Natural killer cell treated with Interleukin-12 subunit alpha and Interleukin-12 subunit beta and Interleukin-15 and Interleukin-18, amount 100 ng/mL, for 72 hours (primary cell): ENCODE results near the gene RAB4B. TPM values are rescaled to one million over a fixed set of nuclear protein-coding genes. Genes with fewer than 3 reads are reported as not detected.

ENCODE experiments used
- ATAC-seq, 2 donors: fragments of 150-1000 bp; cut with Tn5 transposase in 1 of 2; sonication (Bioruptor Pico), chemical (Tn5 transposase) in 1 of 2; 2 replicates each; pipeline ENCODE4 v1.10.0; 2021
- DNase-seq: peaks from one replicate; pipeline ENCODE4 v3.0.0; 2022; ENCODE audit warnings: low spot score
- H3K27ac Mint-ChIP-seq, 2 donors: 1 replicate in 1 of 2; 2 replicates in 1 of 2; pipeline ENCODE4 v1.8.0; 2022; ENCODE audit warnings: mixed read lengths in 2 of 2, mild to moderate bottlenecking in 1 of 2, moderate library complexity in 1 of 2
- H3K27me3 Mint-ChIP-seq, 2 donors: 1 replicate in 1 of 2; 2 replicates in 1 of 2; pipeline ENCODE4 v1.8.0; 2022; ENCODE audit warnings: mixed read lengths in 2 of 2
- H3K36me3 Mint-ChIP-seq: one replicate; pipeline ENCODE4 v1.8.0; 2022; ENCODE audit warnings: mixed read lengths
- H3K4me1 Mint-ChIP-seq, 2 donors: 1 replicate in 1 of 2; 2 replicates in 1 of 2; pipeline ENCODE4 v1.8.0; 2022; ENCODE audit warnings: low read depth in 2 of 2, mixed read lengths in 2 of 2, mild to moderate bottlenecking in 1 of 2
- H3K4me3 Mint-ChIP-seq: one replicate; pipeline ENCODE4 v1.8.0; 2022; ENCODE audit warnings: mixed read lengths
- H3K9me3 Mint-ChIP-seq: 2 replicates; pipeline ENCODE4 v1.8.0; 2022; ENCODE audit warnings: mixed read lengths
- total RNA-seq, 2 donors: library from RNA; stranded (reverse); gene quantifications; one replicate each; pipeline ENCODE4 v1.2.3, GENCODE V29; 2022

Gene RAB4B
- total RNA-seq, 2 donors from 2014 or later, result 83.3 to 128 TPM

DNA sequence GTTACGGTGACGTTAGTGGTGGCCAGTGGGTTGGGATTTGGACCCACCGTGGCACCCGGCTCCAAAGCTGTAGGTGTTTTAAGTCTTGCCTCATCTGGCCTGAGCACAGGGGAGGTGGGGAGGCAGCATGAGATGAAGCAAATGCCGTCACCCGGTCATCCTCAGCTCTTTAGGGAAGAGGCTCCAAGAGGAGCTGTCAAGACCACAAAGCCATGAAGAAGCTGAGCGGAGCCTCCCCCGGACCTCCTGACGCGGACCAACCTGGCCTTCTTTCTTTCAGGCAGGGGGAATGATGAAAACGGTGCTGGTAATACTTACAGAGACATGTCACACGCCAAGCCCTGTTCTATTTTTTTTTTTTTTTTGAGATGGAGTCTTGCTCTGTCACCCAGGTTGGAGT, 35.2 kb upstream of the RAB4B start:
- DNase-seq (no peak), ATAC-seq (no peak)
- Mint-ChIP-seq H3K4me3 (no peak overlapping the region), H3K36me3 (no peaks in the 10 kb centered on the region), H3K27ac (no peak overlapping the region), H3K9me3 (no peaks in the 10 kb centered on the region), H3K27me3 (no peaks in the 10 kb centered on the region), H3K4me1 (no peaks in the 10 kb centered on the region)

DNA sequence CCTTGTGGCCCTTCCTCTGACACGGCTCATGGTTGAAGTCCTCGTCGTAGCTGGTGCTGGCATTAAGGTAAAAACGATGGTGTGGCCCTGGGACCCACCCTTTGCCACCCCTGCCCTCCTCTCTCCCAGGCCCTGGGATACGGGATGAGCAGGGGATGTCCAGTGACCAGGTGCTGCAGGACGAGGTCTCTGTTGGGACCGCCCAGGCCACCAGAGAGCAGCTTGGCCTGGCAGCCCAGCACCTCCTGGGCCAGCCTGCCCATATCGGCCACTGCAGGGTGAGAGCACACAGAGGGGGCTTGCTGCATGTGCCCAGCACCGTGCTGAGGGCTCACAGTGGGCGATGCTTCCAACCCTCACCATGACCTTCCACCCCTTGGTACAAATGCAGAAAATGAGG, 34.1 kb upstream of the RAB4B start:
- no peak overlapping the region for H3K4me3 Mint-ChIP-seq
- no peak for DNase-seq
- H3K27ac Mint-ChIP-seq, result no peak overlapping the region
- ATAC-seq, result no peak
- H3K36me3 Mint-ChIP-seq, result no peaks in the 10 kb centered on the region
- no peaks in the 10 kb centered on the region for H3K9me3 Mint-ChIP-seq
- H3K4me1 Mint-ChIP-seq, result no peaks in the 10 kb centered on the region
- no peaks in the 10 kb centered on the region for H3K27me3 Mint-ChIP-seq

DNA sequence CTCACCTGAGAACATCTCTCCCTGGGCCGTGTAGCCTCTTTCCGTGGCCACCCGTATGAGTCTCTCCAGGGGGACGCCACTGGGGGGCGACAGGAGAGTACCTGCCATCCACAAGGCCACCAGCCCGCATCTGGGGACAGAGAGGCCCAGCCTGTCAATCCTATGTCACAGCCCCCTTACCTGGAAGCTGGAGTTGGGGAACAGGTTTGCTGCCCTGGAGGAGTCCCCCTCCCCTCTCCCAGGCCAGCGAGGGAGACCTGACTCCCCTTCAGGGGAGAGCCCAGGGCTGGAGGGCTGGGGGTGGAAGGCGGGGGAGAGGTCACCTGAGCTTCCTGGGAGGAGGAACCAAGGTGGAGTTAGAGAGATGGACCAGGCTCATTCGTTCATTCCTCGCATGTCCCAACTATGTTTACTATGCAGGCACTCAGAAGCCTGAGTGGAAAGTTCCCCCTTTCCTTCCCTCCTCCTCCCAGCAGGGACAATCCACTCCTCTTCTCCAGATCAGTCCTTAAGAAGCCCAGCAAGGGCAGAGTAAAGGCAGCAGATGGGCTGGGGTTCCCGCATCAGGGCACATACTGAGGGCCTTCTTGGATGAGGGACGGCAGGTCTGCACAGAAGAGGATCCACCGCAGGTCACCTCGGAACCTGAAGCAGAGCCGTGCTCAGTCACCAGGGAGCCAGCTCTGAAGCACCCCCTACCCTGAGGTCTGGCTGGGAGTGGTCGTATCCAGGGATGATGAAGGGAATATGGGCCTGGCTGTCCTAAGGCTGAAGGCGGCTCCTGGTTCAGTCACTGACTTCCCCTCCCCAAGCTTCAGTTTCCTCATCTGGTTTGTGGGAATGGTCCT, 33.3 kb upstream of the RAB4B start:
- no peak for DNase-seq
- Mint-ChIP-seq H3K36me3 (no peaks in the 10 kb centered on the region), H3K27me3 (no peaks in the 10 kb centered on the region), H3K9me3 (no peaks in the 10 kb centered on the region), H3K4me3 (no peak overlapping the region), H3K27ac (no peak overlapping the region), H3K4me1 (peaks cover 4 to 5% of the 10 kb centered on the region in 2 donors)
- peak; percentile 39 to 66 for ATAC-seq

DNA sequence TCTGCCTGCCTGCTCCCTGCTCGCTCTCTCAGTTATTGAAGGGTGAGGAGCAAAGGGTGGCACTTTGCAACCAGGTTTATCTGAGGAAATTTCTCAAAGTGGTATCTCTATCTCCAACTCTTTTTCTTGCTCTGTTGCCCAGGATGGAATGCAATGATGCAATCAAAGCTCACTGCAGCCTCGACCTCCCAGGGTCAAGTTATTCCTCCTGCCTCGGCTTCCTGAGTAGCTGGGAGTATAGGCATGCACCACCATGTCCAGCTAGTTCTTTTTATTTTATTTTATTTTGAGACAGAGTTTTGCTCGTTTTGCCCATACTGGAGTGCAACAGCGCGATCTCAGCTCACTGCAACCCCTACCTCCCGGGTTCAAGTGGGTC, 32.7 kb upstream of the RAB4B start:
- DNase-seq (no peak), ATAC-seq (no peak)
- H3K36me3 Mint-ChIP-seq, result no peaks in the 10 kb centered on the region
- H3K27ac Mint-ChIP-seq, result no peak overlapping the region
- H3K4me3 Mint-ChIP-seq, result no peak overlapping the region
- no peaks in the 10 kb centered on the region for H3K27me3 Mint-ChIP-seq
- H3K4me1 Mint-ChIP-seq, result peaks cover 10 to 11% of the 10 kb centered on the region in 2 donors
- H3K9me3 Mint-ChIP-seq, result no peaks in the 10 kb centered on the region

DNA sequence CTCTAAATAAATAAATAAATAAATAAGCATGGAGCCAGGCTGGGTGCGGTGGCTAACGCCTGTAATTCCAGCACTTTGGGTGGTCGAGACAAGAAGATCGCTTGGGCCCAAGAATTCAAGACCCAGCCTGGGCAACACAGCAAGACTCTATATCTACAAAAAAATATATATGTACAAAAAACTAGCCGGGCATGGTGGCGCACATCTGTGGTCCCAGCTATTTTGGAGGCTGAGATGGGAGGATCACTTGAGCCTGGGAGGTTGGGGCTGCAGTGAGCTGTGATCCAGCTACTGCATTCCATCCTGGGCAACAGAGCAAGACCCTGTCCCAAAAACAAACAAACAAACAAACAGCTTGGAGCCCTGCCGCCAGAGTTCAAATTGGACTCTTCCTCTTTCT, 30.5 kb upstream of the RAB4B start:
- ATAC-seq (no peak), DNase-seq (no peak)
- H3K4me1 Mint-ChIP-seq, result peaks cover 14 to 25% of the 10 kb centered on the region in 2 donors
- H3K4me3 Mint-ChIP-seq, result no peak overlapping the region
- peaks cover 11% of the 10 kb centered on the region for H3K36me3 Mint-ChIP-seq
- no peaks in the 10 kb centered on the region for H3K9me3 Mint-ChIP-seq
- H3K27ac Mint-ChIP-seq, result peak overlapping the region in 1 of 2 donors; percentile 29
- no peaks in the 10 kb centered on the region for H3K27me3 Mint-ChIP-seq

DNA sequence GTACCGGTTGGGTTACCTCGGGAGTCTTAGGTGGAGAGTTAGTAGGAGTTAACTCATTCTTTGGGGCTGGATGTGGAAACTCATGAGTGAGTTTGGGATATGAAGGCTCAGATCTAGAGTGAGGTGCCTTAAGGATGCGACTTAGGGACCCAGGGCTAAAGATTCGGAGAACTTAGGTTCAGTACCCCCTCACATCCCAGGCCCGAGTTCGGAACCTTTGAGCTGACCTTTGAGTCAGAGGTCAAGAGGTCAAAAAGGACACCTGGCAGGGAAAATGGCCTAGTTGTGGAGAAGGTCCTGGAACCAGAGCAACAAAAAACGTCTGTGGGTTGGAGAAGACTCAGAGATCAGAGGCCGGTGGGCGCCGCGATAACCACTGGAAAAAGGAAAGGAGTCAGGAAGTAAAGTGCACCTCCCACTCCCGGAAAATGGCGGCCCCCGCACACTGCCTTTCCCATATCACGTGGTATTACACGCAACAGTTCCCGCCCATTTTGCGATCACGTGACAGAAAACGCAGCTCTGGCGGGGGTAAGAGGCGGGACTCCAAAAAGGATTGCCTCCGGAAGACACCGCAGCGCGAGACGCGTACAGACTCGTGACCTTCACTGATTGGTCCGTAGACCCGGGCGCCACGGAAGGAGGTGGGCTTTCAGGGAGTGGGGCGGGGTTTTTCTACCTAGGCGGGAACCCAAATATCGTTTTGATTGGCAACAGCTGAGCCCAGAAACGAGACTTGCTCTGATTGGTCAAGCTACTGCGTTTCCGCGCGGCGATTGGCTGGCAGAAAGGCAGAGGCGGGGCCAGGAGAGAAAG, 27.8 kb upstream of the RAB4B start, which contains the start of gene ACTMAP:
Gene ACTMAP (minus strand): TSS at position 420 of the 816 bp plus-strand sequence. CDS start 674 bp downstream, outside the sequence.
- Mint-ChIP-seq H3K27me3 (no peaks in the 10 kb centered on the region), H3K4me1 (peaks cover 29 to 41% of the 10 kb centered on the region in 2 donors), H3K27ac (peak within 1 kb of the TSS; percentile 91 to 92), H3K4me3 (peak within 1 kb of the TSS; percentile 96), H3K36me3 (peaks cover 15% of the 10 kb centered on the region), H3K9me3 (no peaks in the 10 kb centered on the region)
- DNase-seq (peak; percentile 100), ATAC-seq (peak; percentile 94 to 96)

DNA sequence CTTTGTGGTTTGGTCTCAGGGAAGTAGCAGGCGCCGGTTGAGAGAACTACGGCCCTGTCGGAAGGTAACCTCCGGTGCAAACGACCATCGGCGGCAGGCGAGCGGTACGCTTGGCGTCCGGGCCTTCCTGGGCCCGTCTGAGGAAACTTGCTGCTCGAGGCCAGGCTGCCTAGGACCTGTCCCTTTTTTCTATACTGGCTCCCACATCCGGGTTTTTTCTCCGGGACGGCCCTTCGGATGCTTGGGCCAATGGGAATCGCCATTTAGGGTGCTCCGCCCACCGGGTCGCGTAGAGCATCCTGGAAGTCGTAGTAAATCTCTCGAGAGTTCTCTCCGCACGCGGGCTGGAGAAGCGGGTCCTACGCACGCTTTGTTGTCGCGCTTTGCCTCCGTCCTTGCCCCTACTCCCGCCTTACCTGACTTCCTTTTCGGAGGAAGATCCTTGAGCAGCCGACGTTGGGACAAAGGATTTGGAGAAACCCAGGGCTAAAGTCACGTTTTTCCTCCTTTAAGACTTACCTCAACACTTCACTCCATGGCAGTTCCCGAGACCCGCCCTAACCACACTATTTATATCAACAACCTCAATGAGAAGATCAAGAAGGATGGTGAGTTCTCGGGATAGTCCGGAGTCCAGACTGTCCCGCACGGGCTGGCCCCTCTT, 27.0 kb upstream of the RAB4B start, which contains the start of gene SNRPA:
Gene SNRPA (plus strand): TSS at position 330 of the 664 bp plus-strand sequence. CDS start 206 bp downstream, at position 536.
- H3K9me3 Mint-ChIP-seq, result no peaks in the 10 kb centered on the region
- peak; percentile 83 to 85 for ATAC-seq

DNA sequence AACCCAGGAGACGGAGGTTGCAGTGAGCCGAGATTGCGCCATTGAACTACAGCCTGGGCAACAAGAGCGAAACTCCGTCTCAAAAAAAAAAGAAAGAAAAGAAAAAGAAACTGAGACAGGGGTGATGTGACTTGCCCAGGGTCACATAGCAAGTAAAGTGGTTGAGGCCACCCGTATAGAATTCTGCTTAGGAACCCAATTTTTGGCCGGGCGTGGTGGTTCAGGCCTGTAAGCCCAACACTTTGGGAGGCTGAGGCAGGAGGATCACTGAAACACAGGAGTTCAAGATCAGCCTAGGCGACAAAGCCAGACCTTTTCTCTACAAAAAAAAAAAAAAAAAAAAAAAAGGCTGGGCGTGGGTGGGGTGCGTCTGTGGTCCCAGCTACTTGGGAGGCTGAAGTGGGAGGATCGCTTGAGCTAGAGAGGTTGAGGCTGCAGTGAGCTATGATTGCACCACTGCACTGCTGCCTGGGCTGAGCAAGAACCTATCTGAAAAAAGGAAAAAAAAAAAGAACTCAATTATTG, 25.7 kb upstream of the RAB4B start:
- no peaks in the 10 kb centered on the region for H3K9me3 Mint-ChIP-seq
- peaks cover 25% of the 10 kb centered on the region for H3K36me3 Mint-ChIP-seq
- H3K27ac Mint-ChIP-seq, result peak overlapping the region; percentile 91 to 92
- peak overlapping the region; percentile 96 for H3K4me3 Mint-ChIP-seq
- ATAC-seq (no peak), DNase-seq (no peak)
- no peaks in the 10 kb centered on the region for H3K27me3 Mint-ChIP-seq
- peaks cover 47 to 58% of the 10 kb centered on the region in 2 donors for H3K4me1 Mint-ChIP-seq

More for the DNA sequence above, 27.0 kb upstream of the RAB4B start, which contains the start of gene SNRPA:
- Mint-ChIP-seq H3K4me1 (peaks cover 36 to 46% of the 10 kb centered on the region in 2 donors), H3K36me3 (peaks cover 15% of the 10 kb centered on the region), H3K27ac (peak within 1 kb of the TSS; percentile 91 to 92), H3K27me3 (no peaks in the 10 kb centered on the region), H3K4me3 (peak within 1 kb of the TSS; percentile 96)
- peak; percentile 98 for DNase-seq

DNA sequence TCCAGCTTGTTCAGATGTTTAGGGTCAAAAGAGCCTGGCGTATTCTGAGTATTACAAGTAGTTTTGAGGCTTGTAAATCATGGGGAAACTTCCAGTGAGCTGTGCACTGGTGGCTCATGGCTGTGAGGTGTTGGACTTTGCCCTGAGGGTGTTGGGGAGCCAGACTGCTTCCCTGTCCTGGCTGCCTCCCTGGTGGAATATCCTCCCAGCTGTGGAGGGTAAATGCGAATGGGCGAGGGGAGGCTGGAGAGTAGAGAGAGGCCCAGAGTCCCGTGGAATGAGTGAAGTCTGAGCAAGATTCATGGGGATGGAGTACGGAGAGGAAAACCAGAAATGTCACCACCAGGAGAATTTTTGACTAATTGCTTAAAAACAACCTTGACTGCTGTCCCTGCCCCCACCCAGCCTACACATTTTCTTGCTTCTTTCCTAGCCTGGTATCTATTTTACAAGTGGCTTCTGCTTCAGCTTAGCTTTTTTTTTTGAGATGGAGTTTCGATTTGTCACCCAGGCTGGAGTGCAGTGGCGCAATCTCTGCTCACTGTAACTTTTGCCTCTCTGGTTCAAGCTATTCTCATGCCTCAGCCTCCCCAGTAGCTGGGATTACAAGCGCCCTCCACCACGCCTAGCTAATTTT, 23.3 kb upstream of the RAB4B start:
- Mint-ChIP-seq H3K27ac (peak overlapping the region; percentile 83 to 90), H3K27me3 (no peaks in the 10 kb centered on the region), H3K4me1 (peaks cover 52 to 58% of the 10 kb centered on the region in 2 donors), H3K36me3 (peaks cover 35% of the 10 kb centered on the region), H3K9me3 (no peaks in the 10 kb centered on the region), H3K4me3 (peak overlapping the region; percentile 84)
- DNase-seq (peak; percentile 77), ATAC-seq (no peak)

DNA sequence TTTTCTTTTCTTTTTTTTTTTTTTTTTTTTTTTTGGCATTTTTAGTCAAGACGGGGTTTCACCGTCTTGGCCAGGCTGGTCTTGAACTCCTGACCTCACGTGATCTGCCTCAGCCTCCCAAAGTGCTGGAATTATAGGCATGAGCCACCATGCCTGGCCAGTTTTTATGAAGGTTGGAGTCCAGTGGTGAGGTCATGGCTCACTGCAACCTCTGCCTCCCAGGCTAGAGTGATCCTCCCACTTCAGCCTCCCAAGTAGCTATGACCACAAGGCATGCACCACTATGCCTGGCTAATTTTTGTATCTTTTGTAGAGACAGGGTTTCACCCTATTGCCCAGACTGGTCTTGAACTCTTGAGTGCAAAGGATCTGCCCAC, 22.8 kb upstream of the RAB4B start:
- no peaks in the 10 kb centered on the region for H3K9me3 Mint-ChIP-seq
- H3K4me1 Mint-ChIP-seq, result peaks cover 49 to 55% of the 10 kb centered on the region in 2 donors
- H3K27ac Mint-ChIP-seq, result peak overlapping the region; percentile 83 to 90
- no peaks in the 10 kb centered on the region for H3K27me3 Mint-ChIP-seq
- DNase-seq (no peak), ATAC-seq (no peak)
- peak overlapping the region; percentile 84 for H3K4me3 Mint-ChIP-seq
- peaks cover 40% of the 10 kb centered on the region for H3K36me3 Mint-ChIP-seq

DNA sequence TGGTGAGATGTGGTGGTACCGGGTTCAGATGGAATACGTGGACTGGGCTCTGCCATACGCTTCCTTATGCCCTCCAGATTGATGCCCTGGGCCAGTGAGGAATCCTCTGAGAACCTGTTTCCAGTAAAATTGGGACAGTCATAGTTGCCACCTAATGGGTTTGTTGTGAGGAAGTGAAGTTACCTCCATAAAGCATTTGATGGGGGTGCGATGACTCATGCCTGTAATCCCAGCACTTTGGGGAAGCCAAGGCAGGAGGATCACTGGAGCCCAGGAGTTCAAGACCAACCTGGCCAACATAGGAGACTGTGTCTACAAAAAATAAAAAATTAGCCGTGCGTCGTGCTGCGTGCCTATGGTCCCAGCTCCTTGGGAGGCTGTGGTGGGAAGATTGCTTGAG, 22.3 kb upstream of the RAB4B start:
- H3K4me3 Mint-ChIP-seq, result peak overlapping the region; percentile 84
- no peaks in the 10 kb centered on the region for H3K9me3 Mint-ChIP-seq
- no peak for DNase-seq
- ATAC-seq, result no peak
- peaks cover 46% of the 10 kb centered on the region for H3K36me3 Mint-ChIP-seq
- peaks cover 52 to 53% of the 10 kb centered on the region in 2 donors for H3K4me1 Mint-ChIP-seq
- H3K27ac Mint-ChIP-seq, result peak overlapping the region; percentile 83 to 90
- no peaks in the 10 kb centered on the region for H3K27me3 Mint-ChIP-seq

DNA sequence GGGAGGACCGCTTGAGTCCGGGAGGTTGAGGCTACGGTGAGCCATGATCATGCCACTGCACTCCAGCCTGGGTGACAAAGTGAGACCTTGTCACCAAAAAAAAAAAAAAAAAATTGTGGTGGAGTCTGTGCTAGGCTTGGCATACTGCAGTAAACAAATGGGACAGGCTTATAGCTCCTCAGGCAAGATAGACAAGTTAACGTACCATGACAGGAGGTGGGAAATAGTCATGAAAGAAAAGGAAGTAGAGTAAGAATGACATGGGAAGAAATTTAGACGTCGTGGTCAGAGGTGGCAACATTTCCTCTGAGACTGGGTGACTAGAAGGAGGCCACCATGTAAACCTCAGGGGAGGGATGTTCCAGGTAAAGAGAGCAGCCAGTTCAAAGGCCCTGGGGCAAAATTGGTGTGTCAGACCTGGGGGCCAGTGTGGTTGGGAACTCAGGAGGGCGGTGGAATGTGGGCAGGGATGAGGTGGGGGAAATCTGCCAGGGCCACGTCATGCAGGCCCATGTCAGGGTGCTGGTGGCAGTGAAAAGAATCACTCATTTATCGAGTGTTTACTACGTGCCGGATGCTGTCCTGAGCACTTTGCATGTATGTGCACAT, 21.4 kb upstream of the RAB4B start:
- peak overlapping the region; percentile 84 for H3K4me3 Mint-ChIP-seq
- no peaks in the 10 kb centered on the region for H3K9me3 Mint-ChIP-seq
- ATAC-seq, result peak; percentile 60 to 63
- peaks cover 46 to 50% of the 10 kb centered on the region in 2 donors for H3K4me1 Mint-ChIP-seq
- no peak for DNase-seq
- no peaks in the 10 kb centered on the region for H3K27me3 Mint-ChIP-seq
- H3K36me3 Mint-ChIP-seq, result peaks cover 44% of the 10 kb centered on the region
- peak overlapping the region; percentile 83 to 90 for H3K27ac Mint-ChIP-seq
